Heart left ventricle (tissue), 16 donors: ENCODE measurements around the gene SLC39A12. TPM values are rescaled to one million over a fixed set of nuclear protein-coding genes. Genes with fewer than 3 reads are reported as not detected.

Experiments used
- ATAC-seq, 4 donors: fragments of 200-7000 bp; cut with Tn5 transposase; one replicate each; pipeline ENCODE4 v1.9.1; 2020 to 2022; ENCODE audit warnings: moderate library complexity in 4 of 4, mild to moderate bottlenecking in 3 of 4, moderate number of reproducible peaks in 1 of 4
- DNase-seq, 5 donors: peaks; one replicate each; pipeline ENCODE4 v3.0.0-alpha.2; 2020
- H3K27ac ChIP-seq, 12 donors: fragments of 200-600 bp; sonication (generic) in 4 of 12; one replicate each; pipeline versions ENCODE4 v1.5.0 to v1.8.0; 2016 to 2022; ENCODE audit warnings: mild to moderate bottlenecking in 2 of 12
- H3K27me3 ChIP-seq, 9 donors: fragments of 200-600 bp; sonication (generic) in 2 of 9; one replicate each; pipeline versions ENCODE4 v1.5.1 to v1.8.0; 2016 to 2022; ENCODE audit warnings: mild to moderate bottlenecking in 3 of 9
- H3K36me3 ChIP-seq, 9 donors: fragments of 200-600 bp; sonication (generic) in 2 of 9; one replicate each; pipeline versions ENCODE4 v1.5.0 to v1.8.0; 2018 to 2022; ENCODE audit warnings: mild to moderate bottlenecking in 2 of 9
- H3K4me1 ChIP-seq, 12 donors: fragments of 200-600 bp; sonication (generic) in 4 of 12; one replicate each; pipeline versions ENCODE4 v1.5.0 to v1.8.0; 2016 to 2022; ENCODE audit warnings: mild to moderate bottlenecking in 3 of 12
- H3K4me3 ChIP-seq, 12 donors: fragments of 200-600 bp; sonication (generic) in 4 of 12; one replicate each; pipeline versions ENCODE4 v1.5.0 to v1.8.0; 2017 to 2022; ENCODE audit warnings: mild to moderate bottlenecking in 9 of 12, moderate library complexity in 4 of 12
- H3K9me3 ChIP-seq, 12 donors: fragments of 200-600 bp; sonication (generic) in 4 of 12; one replicate each; pipeline versions ENCODE4 v1.5.0 to v1.8.0; 2016 to 2022; ENCODE audit warnings: mild to moderate bottlenecking in 1 of 12
- CTCF ChIP-seq, 12 donors: fragments of 200-600 bp; sonication (generic) in 4 of 12; IDR thresholded peaks; one replicate each; pipeline versions ENCODE4 v1.5.0 to v1.8.0; 2018 to 2022; ENCODE audit warnings: antibody characterized with exemption in 12 of 12, mild to moderate bottlenecking in 5 of 12
- POLR2A ChIP-seq, 2 donors: fragments of 450-650 bp; IDR thresholded peaks; one replicate each; pipeline ENCODE4 v1.6.1; 2017; ENCODE audit warnings: antibody characterized with exemption in 2 of 2, mild to moderate bottlenecking in 2 of 2, moderate library complexity in 2 of 2
- WGBS, 4 donors: extraction: QIAGEN DNeasy Blood & Tissue Kit in 2 of 4; methylation state at CpG; one replicate each; pipeline versions ENCODE4 v1.1.5 to v1.1.7; 2013 to 2018; 5-methylcytosine and 5-hydroxymethylcytosine counted together
- intact Hi-C, 10 donors: fragments of 100-400 bp; cut with DNase I; formaldehyde crosslinking; loops; one replicate each; pipeline versions ENCODE4 v1.11.1 to v1.14.2; 2022
- polyA plus RNA-seq, 2 donors: library from polyadenylated mRNA; stranded (reverse); fragments of 200-250 nt; gene quantifications; one replicate each; pipeline ENCODE4 v1.2.3, GENCODE V29; 2013
- total RNA-seq, 9 donors: library from RNA; depleted of rRNA in 2 of 9; stranded (reverse); fragments of >200 nt in 2 of 9; fragmentation: NEBNext Ultra II Directional in 3 of 9; extraction: Animal tissue kit (Norgen Biotek cat#: 25700) in 3 of 9; gene quantifications; one replicate each; pipeline versions ENCODE4 v1.1.0 to v1.2.4, GENCODE V29; 2016 to 2023
- donor health status: ischemic (EF 13 %, LVEDD 7.1; RV severe dilation, severe dysfunction).
- donor health status: healthy with polysubstance abuse.
- donor health status: DM: no; HTN: yes; CAD: no.
- donor health status: DM: no; HTN: no; CAD: no.
- donor health status: ischemic (EF 25% LVEDD 6.9; RV normal size, moderate dysfunction).
- donor health status: ischemic (EF 25% LVEDD 5.7; RV mildly dilated, moderate dysfunction).
- donor health status: healthy.
- donor health status: DM: yes; HTN: yes; CAD: no.
- donor health status: ischemic (EF 35%, LVEDD 5.7; RV mildly dilated, moderate dysfunction).
- donor health status: nonischemic (EF 11% LVEDD 7.7; RV severe dilation, severe dysfunction).
- donor health status: DM: yes; HTN: yes; CAD: no.
- donor health status: PGD.
- donor health status: ischemic (EF 29% LVEDD 5.4; RV normal size, mild dysfunction).
- donor health status: nonischemic (EF 23%, LVEDD 6.1; RV moderate dilation, normal function).

Gene SLC39A12
- total and polyA plus RNA-seq, 11 donors, result 0.08 to 0.27 TPM; not detected in 9

- Histone ChIP-seq H3K4me1 (peaks cover 0 to 2% (median 0%) of the 10 kb centered on the region in 12 donors), H3K27me3 (no peaks in the 10 kb centered on the region), H3K27ac (no peak overlapping the region), H3K4me3 (no peak overlapping the region), H3K36me3 (no peaks in the 10 kb centered on the region), H3K9me3 (peaks cover 0 to under 1% (median 0%) of the 10 kb centered on the region in 12 donors)
- peak in 1 of 4 donors; percentile 15 for ATAC-seq
- intact Hi-C loops, result no loop called here
- WGBS, 4 donors, result 73 to 82% (median 74%) methylated on average over 8 of the region's 8 CpGs
- no peak for DNase-seq
- TF ChIP-seq POLR2A (IDR thresholded peaks at IDR 0.05) (no peak), CTCF (IDR thresholded peaks at IDR 0.05) (no peak)
These were observed 93.4 kb downstream of the SLC39A12 start for GRCh38 chr10:18044976-18045720.

GRCh38 chr10:18056583-18056982, 104.9 kb downstream of the SLC39A12 start:
- peaks cover 0 to 15% (median 0%) of the 10 kb centered on the region in 12 donors for H3K9me3 ChIP-seq
- no peak overlapping the region for H3K27ac ChIP-seq
- H3K4me3 ChIP-seq, result no peak overlapping the region
- peaks cover 0 to 7% (median 0%) of the 10 kb centered on the region in 12 donors for H3K4me1 ChIP-seq
- H3K36me3 ChIP-seq, result no peaks in the 10 kb centered on the region
- DNase-seq, result no peak
- intact Hi-C loops, result no loop called here
- 11 to 30% (median 21%) methylated on average over 1 of the region's 1 CpG for WGBS, 4 donors
- ATAC-seq, result peak in 1 of 4 donors; percentile 39
- TF ChIP-seq CTCF (IDR thresholded peaks at IDR 0.05), result no peak
- no peak for TF ChIP-seq POLR2A (IDR thresholded peaks at IDR 0.05)
- H3K27me3 ChIP-seq, result no peaks in the 10 kb centered on the region

- Histone ChIP-seq H3K9me3 (peaks cover 0 to 9% (median 0%) of the 10 kb centered on the region in 12 donors), H3K27me3 (no peaks in the 10 kb centered on the region), H3K4me1 (peaks cover 0 to 7% (median 0%) of the 10 kb centered on the region in 12 donors), H3K27ac (peak overlapping the region in 5 of 12 donors; percentile 18 to 64 (median 43)), H3K4me3 (no peak overlapping the region), H3K36me3 (no peaks in the 10 kb centered on the region)
- ATAC-seq (peak; percentile 58 to 84 (median 80)), DNase-seq (peak in 4 of 5 donors; percentile 32 to 66 (median 52))
- 35 to 42% (median 37%) methylated on average over 15 to 19 of the region's 19 CpGs for WGBS, 4 donors
- intact Hi-C loops, result no loop called here
- TF ChIP-seq POLR2A (IDR thresholded peaks at IDR 0.05), result no peak
- no peak for TF ChIP-seq CTCF (IDR thresholded peaks at IDR 0.05)
These were observed 108.3 kb downstream of the SLC39A12 start for GRCh38 chr10:18059826-18060559.

GRCh38 chr10:18066947-18067346, 115.2 kb downstream of the SLC39A12 start:
- intact Hi-C loops, result no loop called here
- WGBS, 4 donors, result 88 to 95% (median 89%) methylated on average over 4 of the region's 4 CpGs
- no peaks in the 10 kb centered on the region for H3K27me3 ChIP-seq

More at GRCh38 chr10:18066947-18067346, 115.2 kb downstream of the SLC39A12 start:
- ATAC-seq (no peak), DNase-seq (no peak)
- no peak for TF ChIP-seq CTCF (IDR thresholded peaks at IDR 0.05)
- no peak for TF ChIP-seq POLR2A (IDR thresholded peaks at IDR 0.05)
- H3K9me3 ChIP-seq, result peaks cover 0 to 6% (median 0%) of the 10 kb centered on the region in 12 donors
- H3K4me1 ChIP-seq, result no peaks in the 10 kb centered on the region
- no peak overlapping the region for H3K27ac ChIP-seq
- no peak overlapping the region for H3K4me3 ChIP-seq
- no peaks in the 10 kb centered on the region for H3K36me3 ChIP-seq
